Activated naive CD4-positive, alpha-beta T cell treated with anti-CD3 and anti-CD28 coated beads, Interleukin-2, amount 10 ng/mL, durations not matched to agents 5 hours and 36 hours (primary cell): ENCODE data around the gene YIPF6. TPM values are rescaled to one million over a fixed set of nuclear protein-coding genes. Genes with fewer than 3 reads are reported as not detected.

ENCODE experiments used
- total RNA-seq, 2 experiments: library from RNA; stranded (reverse); gene quantifications; one replicate each; pipeline ENCODE4 v1.2.3, GENCODE V29; 2021

YIPF6 gene
- 10 to 100 TPM; 15.3 to 17.2 TPM for total RNA-seq

GRCh38 chrX:68498508-68499379, at the start of gene YIPF6:
TSS of gene YIPF6 (plus strand) at chrX:68499051. CDS start at chrX:68499067, 16 bp downstream.

Other genes with a start within 250 kb of the YIPF6 start
- gene OPHN1, start 65.6 kb upstream of the YIPF6 start, total RNA-seq = under 1 TPM; 0.08 to 0.12 TPM
- 1 to 10 TPM; 1.3 to 1.4 TPM for gene STARD8, start 148.6 kb downstream of the YIPF6 start, total RNA-seq